GM12801 (cell line): ENCODE measurements around the gene SMIM31.

Experiments
- TF ChIP-seq, protein P1 (sequence below): IDR thresholded peaks from one replicate; pipeline ENCODE4 v1.5.1; 2011; ENCODE audit warnings: control low read depth; ENCODE audit not compliant: insufficient read length; ENCODE audit errors: extremely low read depth

SMIM31 gene

GRCh38 chr4:164807611-164808010 is 53.7 kb downstream of the SMIM31 start:
- TF ChIP-seq, protein P1, sequence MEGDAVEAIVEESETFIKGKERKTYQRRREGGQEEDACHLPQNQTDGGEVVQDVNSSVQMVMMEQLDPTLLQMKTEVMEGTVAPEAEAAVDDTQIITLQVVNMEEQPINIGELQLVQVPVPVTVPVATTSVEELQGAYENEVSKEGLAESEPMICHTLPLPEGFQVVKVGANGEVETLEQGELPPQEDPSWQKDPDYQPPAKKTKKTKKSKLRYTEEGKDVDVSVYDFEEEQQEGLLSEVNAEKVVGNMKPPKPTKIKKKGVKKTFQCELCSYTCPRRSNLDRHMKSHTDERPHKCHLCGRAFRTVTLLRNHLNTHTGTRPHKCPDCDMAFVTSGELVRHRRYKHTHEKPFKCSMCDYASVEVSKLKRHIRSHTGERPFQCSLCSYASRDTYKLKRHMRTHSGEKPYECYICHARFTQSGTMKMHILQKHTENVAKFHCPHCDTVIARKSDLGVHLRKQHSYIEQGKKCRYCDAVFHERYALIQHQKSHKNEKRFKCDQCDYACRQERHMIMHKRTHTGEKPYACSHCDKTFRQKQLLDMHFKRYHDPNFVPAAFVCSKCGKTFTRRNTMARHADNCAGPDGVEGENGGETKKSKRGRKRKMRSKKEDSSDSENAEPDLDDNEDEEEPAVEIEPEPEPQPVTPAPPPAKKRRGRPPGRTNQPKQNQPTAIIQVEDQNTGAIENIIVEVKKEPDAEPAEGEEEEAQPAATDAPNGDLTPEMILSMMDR = no peak

DNA sequence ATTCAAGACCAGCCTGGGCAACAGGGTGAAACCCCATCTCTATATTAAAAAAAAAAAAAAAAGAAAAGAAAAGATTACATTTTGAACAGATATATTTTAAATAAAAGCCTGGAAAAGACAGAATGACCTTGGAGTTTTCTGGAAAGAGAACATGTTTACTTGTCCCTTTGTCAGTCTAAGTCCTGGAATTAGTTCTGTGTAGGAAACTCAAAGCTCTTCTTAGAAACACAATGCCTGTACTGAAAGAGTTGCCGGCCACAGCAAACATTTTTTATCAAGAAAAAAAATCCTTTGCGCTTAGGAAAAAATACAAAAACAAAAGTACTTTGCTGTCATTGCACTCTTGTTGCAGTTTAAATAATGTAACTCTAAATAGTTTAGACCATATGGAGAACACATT is 59.6 kb downstream of the SMIM31 start:
- TF ChIP-seq, protein P1 = no peak

GRCh38 chr4:164815711-164816110 is 61.8 kb downstream of the SMIM31 start:
- TF ChIP-seq, protein P1 = no peak

DNA sequence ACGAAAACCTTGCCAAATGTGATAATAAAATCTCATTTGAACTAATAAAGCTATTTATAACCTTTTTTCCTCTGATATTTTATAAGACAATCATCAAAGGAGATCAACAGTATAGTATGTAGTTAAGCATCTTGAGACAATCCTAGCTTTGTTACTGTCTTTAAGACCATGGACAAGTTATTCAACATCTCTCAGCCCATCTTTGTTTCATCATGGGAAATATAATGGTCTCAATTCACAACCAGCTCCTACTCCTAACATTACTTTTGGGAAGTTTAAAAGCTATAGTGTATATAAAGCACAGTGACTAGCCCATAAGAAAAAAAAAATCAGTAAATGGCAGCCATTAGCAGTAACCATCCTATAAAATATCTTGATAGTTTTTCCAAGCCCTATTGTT is 65.4 kb downstream of the SMIM31 start:
- TF ChIP-seq, protein P1 = no peak

DNA sequence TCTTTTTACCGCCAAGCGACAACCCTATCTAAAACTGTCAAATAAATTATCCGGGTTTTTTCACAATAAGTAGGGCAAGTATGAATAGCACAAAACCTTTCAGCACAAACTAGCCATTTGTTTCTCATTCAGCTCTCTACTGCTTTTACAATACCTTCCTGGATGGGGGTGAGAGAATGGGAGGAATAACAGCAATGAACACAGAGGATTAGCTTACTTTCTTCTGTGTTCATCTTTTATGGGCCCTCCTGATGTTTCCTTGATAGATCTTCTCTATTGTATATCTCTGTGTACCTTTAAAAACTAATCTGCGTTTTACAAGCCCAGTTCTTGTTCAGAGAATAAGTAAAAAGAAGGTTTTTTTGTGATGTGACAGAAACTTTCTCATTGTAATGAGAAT is 67.8 kb downstream of the SMIM31 start:
- TF ChIP-seq, protein P1 = no peak

GRCh38 chr4:164824581-164824980 is 70.7 kb downstream of the SMIM31 start:
- TF ChIP-seq, protein P1 = no peak

- TF ChIP-seq, protein P1 = no peak
These were observed 75.0 kb downstream of the SMIM31 start for GRCh38 chr4:164828955-164829354.

DNA sequence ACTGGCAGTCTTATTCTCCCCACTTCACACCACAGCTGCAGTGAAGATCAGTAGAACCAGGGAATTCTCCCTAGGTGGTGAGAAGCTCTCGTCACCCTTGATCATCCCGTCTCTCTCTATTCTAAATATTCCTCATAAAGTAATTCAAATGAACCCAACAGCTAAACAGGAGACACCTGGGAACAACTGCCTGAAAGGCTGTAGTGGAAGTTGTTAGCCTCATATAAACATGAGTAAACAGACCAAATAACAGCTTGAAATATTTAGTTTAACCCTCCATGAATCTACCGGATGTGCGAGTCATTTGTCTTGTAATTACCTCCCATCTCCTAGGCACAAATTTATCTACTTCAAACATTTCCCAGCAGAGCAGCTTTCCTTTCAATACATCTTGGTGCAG is 92.6 kb downstream of the SMIM31 start:
- TF ChIP-seq, protein P1 = no peak
